Heart right ventricle (tissue), 16 donors: ENCODE data around the gene THTPA. TPM values are rescaled to one million over a fixed set of nuclear protein-coding genes. Genes with fewer than 3 reads are reported as not detected.
"Not testable (repeated sequence)": the region's sequence is repeated elsewhere in the genome, so short reads cannot be mapped to it uniquely, and the experiment has no call there.

Experiments used
- ATAC-seq, 8 donors: fragments of 200-7000 bp; cut with Tn5 transposase; one replicate each; pipeline ENCODE4 v1.9.1; 2020; ENCODE audit warnings: mild to moderate bottlenecking in 8 of 8, moderate library complexity in 8 of 8, moderate number of reproducible peaks in 1 of 8
- DNase-seq, 2 donors: peaks; one replicate each; pipeline ENCODE4 v3.0.0-alpha.2; 2020
- H3K27ac ChIP-seq, 10 donors: fragments of 200-600 bp; sonication (generic) in 2 of 10; one replicate each; pipeline versions ENCODE4 v1.5.0 to v1.8.0; 2020 to 2022; ENCODE audit warnings: mild to moderate bottlenecking in 3 of 10
- H3K27me3 ChIP-seq, 7 donors: fragments of 200-600 bp; one replicate each; pipeline ENCODE4 v1.8.0; 2021 to 2022; ENCODE audit warnings: mild to moderate bottlenecking in 2 of 7
- H3K36me3 ChIP-seq, 9 donors: fragments of 200-600 bp; sonication (generic) in 1 of 9; one replicate each; pipeline versions ENCODE4 v1.5.0 to v1.8.0; 2020 to 2022; ENCODE audit warnings: mild to moderate bottlenecking in 2 of 9
- H3K4me1 ChIP-seq, 9 donors: fragments of 200-600 bp; sonication (generic) in 1 of 9; one replicate each; pipeline versions ENCODE4 v1.5.0 to v1.8.0; 2020 to 2022; ENCODE audit warnings: mild to moderate bottlenecking in 4 of 9
- H3K4me3 ChIP-seq, 10 donors: fragments of 200-600 bp; sonication (generic) in 2 of 10; one replicate each; pipeline versions ENCODE4 v1.5.0 to v1.8.0; 2020 to 2022; ENCODE audit warnings: mild to moderate bottlenecking in 7 of 10, moderate library complexity in 2 of 10
- H3K9me3 ChIP-seq, 11 donors: fragments of 200-600 bp in 10 of 11; sonication (generic) in 2 of 11; one replicate each; pipeline versions ENCODE4 v1.5.0 to v1.8.0; 2013 to 2022; ENCODE audit warnings: mild to moderate bottlenecking in 2 of 11, control low read depth in 1 of 11, moderate library complexity in 1 of 11
- WGBS, 2 donors: extraction: QIAGEN DNeasy Blood & Tissue Kit; methylation state at CpG; one replicate each; pipeline ENCODE4 v1.1.7; 2013; ENCODE audit warnings: inconsistent platforms in 1 of 2; 5-methylcytosine and 5-hydroxymethylcytosine counted together
- intact Hi-C, 10 donors: fragments of 100-400 bp; cut with DNase I; formaldehyde crosslinking; loops; one replicate each; pipeline versions ENCODE4 v1.11.1 to v1.14.2; 2022
- polyA plus RNA-seq, 2 donors: library from polyadenylated mRNA; stranded (reverse); fragments of 200-250 nt; gene quantifications; one replicate each; pipeline ENCODE4 v1.2.3, GENCODE V29; 2013
- total RNA-seq, 10 donors: library from RNA; stranded (reverse); fragmentation: NEBNext Ultra II Directional in 3 of 10; extraction: Animal tissue kit (Norgen Biotek cat#: 25700) in 3 of 10; gene quantifications; one replicate each; pipeline versions ENCODE4 v1.2.1 to v1.2.4, GENCODE V29; 2021 to 2023
- TF ChIP-seq, protein P1 (sequence below), 9 donors: fragments of 200-600 bp; sonication (generic) in 2 of 9; IDR thresholded peaks; one replicate each; pipeline versions ENCODE4 v1.5.0 to v1.8.0; 2021 to 2022; ENCODE audit warnings: antibody characterized with exemption in 9 of 9, mild to moderate bottlenecking in 5 of 9, moderate library complexity in 1 of 9
- donor health status: Arrhythmogenic right ventricular cardiomyopathy.
- donor health status: ischemic (EF 13 %, LVEDD 7.1; RV severe dilation, severe dysfunction).
- donor health status: healthy with polysubstance abuse.
- donor health status: DM: no; HTN: yes; CAD: no.
- donor health status: DM: no; HTN: no; CAD: no.
- donor health status: ischemic (EF 25% LVEDD 6.9; RV normal size, moderate dysfunction).
- donor health status: ischemic (EF 25% LVEDD 5.7; RV mildly dilated, moderate dysfunction).
- donor health status: healthy.
- donor health status: DM: yes; HTN: yes; CAD: no.
- donor health status: Ischemic cardiomyopathy.
- donor health status: ischemic (EF 35%, LVEDD 5.7; RV mildly dilated, moderate dysfunction).
- donor health status: nonischemic (EF 11% LVEDD 7.7; RV severe dilation, severe dysfunction).
- donor health status: DM: yes; HTN: yes; CAD: no.
- donor health status: PGD.
- donor health status: ischemic (EF 29% LVEDD 5.4; RV normal size, mild dysfunction).
- donor health status: nonischemic (EF 23%, LVEDD 6.1; RV moderate dilation, normal function).

The THTPA gene
- total and polyA plus RNA-seq, 12 donors, result 8.7 to 27.9 (median 18.0) TPM

DNA sequence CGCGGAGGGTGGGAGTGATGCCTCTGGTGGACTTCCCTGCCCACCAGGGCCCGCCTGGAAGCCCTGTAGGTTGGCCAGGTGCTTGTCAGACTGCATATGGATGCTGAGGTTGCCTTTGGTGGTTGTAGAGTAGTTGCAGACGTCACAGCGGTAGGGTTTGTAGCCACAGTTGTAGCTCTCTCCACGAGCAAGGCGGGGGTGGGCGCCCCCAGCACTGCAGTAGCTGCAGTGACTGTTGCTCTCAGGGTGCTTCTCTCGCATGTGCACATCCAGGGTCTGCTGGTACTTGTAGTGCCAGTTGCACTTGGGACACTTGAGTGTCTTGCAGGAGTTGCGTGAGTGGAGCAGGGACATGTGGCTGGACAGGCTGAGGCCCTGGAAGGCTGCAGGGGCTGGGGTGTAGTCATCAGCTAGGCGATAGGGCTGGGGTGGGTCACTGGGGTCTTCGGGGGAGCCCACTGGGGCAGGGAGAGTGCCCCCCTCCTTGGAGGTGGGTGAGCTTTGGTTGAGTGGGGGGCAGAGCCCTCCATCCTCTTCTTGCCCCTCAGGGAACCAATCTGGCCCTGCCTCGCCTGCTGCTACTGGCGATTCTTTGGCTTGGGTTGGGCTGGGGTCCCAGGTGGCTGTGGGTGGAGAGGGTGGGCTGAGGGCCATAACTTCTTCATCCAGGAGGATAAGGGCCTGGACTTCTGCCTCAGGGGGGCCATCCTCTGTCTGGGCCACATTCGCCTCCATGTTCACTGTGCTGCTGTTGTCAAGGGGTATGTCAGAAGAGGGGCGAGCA, 22.2 kb upstream of the THTPA start:
- no peak overlapping the region for H3K4me3 ChIP-seq
- no peak for DNase-seq
- 95% methylated on average over 16 of the region's 16 CpGs for WGBS, 2 donors
- peaks cover 0 to 8% (median 2%) of the 10 kb centered on the region in 9 donors for H3K4me1 ChIP-seq
- no peaks in the 10 kb centered on the region for H3K36me3 ChIP-seq
- intact Hi-C loops, result loop anchor here in 2 of 10 donors (10.0 kb wide), 1 partner anchor 49 kb away; no protein-coding TSS in a partner anchor
- H3K27ac ChIP-seq, result no peak overlapping the region
- no peaks in the 10 kb centered on the region for H3K9me3 ChIP-seq
- no peaks in the 10 kb centered on the region for H3K27me3 ChIP-seq
- no peak for ATAC-seq
- TF ChIP-seq, protein P1, sequence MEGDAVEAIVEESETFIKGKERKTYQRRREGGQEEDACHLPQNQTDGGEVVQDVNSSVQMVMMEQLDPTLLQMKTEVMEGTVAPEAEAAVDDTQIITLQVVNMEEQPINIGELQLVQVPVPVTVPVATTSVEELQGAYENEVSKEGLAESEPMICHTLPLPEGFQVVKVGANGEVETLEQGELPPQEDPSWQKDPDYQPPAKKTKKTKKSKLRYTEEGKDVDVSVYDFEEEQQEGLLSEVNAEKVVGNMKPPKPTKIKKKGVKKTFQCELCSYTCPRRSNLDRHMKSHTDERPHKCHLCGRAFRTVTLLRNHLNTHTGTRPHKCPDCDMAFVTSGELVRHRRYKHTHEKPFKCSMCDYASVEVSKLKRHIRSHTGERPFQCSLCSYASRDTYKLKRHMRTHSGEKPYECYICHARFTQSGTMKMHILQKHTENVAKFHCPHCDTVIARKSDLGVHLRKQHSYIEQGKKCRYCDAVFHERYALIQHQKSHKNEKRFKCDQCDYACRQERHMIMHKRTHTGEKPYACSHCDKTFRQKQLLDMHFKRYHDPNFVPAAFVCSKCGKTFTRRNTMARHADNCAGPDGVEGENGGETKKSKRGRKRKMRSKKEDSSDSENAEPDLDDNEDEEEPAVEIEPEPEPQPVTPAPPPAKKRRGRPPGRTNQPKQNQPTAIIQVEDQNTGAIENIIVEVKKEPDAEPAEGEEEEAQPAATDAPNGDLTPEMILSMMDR (IDR thresholded peaks at IDR 0.05), result no peak

DNA sequence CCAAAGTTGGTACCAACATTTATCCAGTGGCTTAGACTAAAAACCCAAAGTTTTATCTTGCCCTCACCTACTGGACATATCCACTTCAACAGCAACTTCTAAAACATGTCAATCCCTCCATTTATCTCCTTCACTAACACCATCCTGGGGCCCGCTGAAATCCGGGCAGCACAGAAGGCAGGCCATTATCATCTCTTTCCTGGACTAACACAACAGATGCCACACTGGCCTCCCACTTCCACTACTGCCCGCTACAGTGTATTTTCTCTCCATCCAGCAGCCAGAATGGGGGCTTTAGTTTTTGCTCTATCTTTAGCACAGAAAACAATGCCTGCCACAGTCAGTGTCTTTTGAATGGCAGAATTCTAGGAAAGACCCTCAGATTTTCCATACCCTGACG, 20.1 kb upstream of the THTPA start:
- WGBS, 2 donors, result 74% methylated on average over 4 of the region's 4 CpGs
- H3K9me3 ChIP-seq, result no peaks in the 10 kb centered on the region
- no peak overlapping the region for H3K4me3 ChIP-seq

DNA sequence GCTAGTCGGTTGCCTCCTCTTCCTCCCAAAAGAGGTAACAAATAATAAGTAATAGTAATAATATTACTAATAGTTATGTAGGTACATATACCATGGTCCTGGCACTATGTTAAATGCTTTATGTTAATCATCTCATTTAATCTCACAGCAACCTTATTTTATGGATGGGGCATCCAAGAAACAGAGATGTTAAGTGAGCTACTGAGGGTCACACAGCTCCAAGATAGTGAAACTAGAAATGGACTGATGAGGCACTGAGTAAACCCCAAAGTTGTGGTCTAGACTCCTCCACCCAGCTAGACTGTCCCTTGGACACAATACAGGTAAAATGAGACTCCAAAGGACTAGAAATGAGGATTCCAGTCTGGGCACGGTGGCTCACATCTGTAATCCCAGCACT, 19.6 kb upstream of the THTPA start:
- WGBS, 2 donors, result 87% methylated on average over 2 of the region's 2 CpGs
- H3K27me3 ChIP-seq, result no peaks in the 10 kb centered on the region
- no peak for ATAC-seq
- intact Hi-C loops, result loop anchor here in 2 of 10 donors (10.0 kb wide), 1 partner anchor 52 kb away; no protein-coding TSS in a partner anchor
- H3K4me3 ChIP-seq, result no peak overlapping the region
- peaks cover 0 to 9% (median 0%) of the 10 kb centered on the region in 9 donors for H3K4me1 ChIP-seq
- no peak for DNase-seq
- no peaks in the 10 kb centered on the region for H3K9me3 ChIP-seq
- H3K36me3 ChIP-seq, result no peaks in the 10 kb centered on the region
- H3K27ac ChIP-seq, result no peak overlapping the region
- TF ChIP-seq, protein P1 (IDR thresholded peaks at IDR 0.05), result no peak

More for the DNA sequence above, 20.1 kb upstream of the THTPA start:
- H3K27me3 ChIP-seq, result no peaks in the 10 kb centered on the region
- H3K4me1 ChIP-seq, result peaks cover 0 to 9% (median 0%) of the 10 kb centered on the region in 9 donors
- TF ChIP-seq, protein P1 (IDR thresholded peaks at IDR 0.05), result no peak
- no peak for ATAC-seq
- H3K27ac ChIP-seq, result no peak overlapping the region
- intact Hi-C loops, result loop anchor here in 2 of 10 donors (10.0 kb wide), 1 partner anchor 51 kb away; no protein-coding TSS in a partner anchor
- DNase-seq, result no peak
- no peaks in the 10 kb centered on the region for H3K36me3 ChIP-seq

DNA sequence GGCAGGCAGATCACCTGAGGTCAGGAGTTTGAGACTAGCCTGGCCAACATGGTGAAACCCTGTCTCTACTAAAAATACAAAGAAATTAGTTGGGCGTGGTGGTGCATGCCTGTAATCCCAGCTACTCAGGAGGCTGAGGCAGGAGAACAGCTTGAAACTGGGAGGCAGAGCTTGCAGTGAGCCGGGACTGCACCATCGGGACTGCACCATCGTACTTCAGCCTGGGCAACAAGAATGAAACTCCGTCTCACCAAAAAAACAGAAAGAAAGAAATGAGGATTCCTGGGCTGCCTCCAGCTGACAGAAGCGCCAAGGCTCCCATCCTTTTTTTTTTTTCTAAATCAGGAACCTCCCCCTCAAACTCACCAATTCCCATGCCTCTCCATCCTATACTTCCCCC, 19.2 kb upstream of the THTPA start:
- ATAC-seq, DNase-seq, H3K36me3 ChIP-seq, H3K9me3 ChIP-seq, H3K27me3 ChIP-seq, H3K4me1 ChIP-seq, H3K27ac ChIP-seq, H3K4me3 ChIP-seq: not testable (repeated sequence)
- intact Hi-C loops, result loop anchor here in 2 of 10 donors (10.0 kb wide), 1 partner anchor 52 kb away; no protein-coding TSS in a partner anchor
- 80 to 83% methylated on average over 6 of the region's 6 CpGs for WGBS, 2 donors
